ENCODE data around the gene MORN1.

GRCh38 chr1:2415801-2416208 lies 24.5 kb upstream of the MORN1 start:
- TF ChIP-seq POLR2AphosphoS5 (IDR thresholded peaks at IDR 0.05) (peak in 1 of 3 donors; percentile 8), POLR2A (IDR thresholded peaks at IDR 0.05) (no peak), CTCF (IDR thresholded peaks at IDR 0.05) (no peak)
